Testis (tissue), 3 donors: Measurements from ENCODE around the gene F3. TPM values are rescaled to one million over a fixed set of nuclear protein-coding genes. Genes with fewer than 3 reads are reported as not detected.
"Not testable (repeated sequence)": the region's sequence is repeated elsewhere in the genome, so short reads cannot be mapped to it uniquely, and the experiment has no call there.

ENCODE experiments used
- DNase-seq: peaks from one replicate; pipeline ENCODE4 v3.0.0-alpha.2; 2019
- H3K27ac ChIP-seq, 2 donors: fragments of 200-600 bp; sonication (generic); one replicate each; pipeline ENCODE4 v1.5.1; 2019
- H3K27me3 ChIP-seq: fragments of 200-600 bp; sonication (generic); one replicate; pipeline ENCODE4 v1.5.1; 2019
- H3K36me3 ChIP-seq: fragments of 200-600 bp; sonication (generic); one replicate; pipeline ENCODE4 v1.5.1; 2017; ENCODE audit warnings: low read depth; ENCODE audit errors: missing control alignments
- H3K4me1 ChIP-seq: fragments of 200-600 bp; sonication (generic); one replicate; pipeline ENCODE4 v1.5.1; 2019
- H3K4me3 ChIP-seq, 2 donors: fragments of 200-600 bp; sonication (generic); one replicate each; pipeline ENCODE4 v1.5.1; 2017 to 2019
- H3K9me3 ChIP-seq: fragments of 200-600 bp; sonication (generic); one replicate; pipeline ENCODE4 v1.5.1; 2017
- POLR2A ChIP-seq: fragments of 450-650 bp; IDR thresholded peaks from one replicate; pipeline ENCODE4 v1.6.1; 2017; ENCODE audit warnings: antibody characterized with exemption, mild to moderate bottlenecking, moderate library complexity
- WGBS, 2 donors: methylation state at CpG; one replicate each; pipeline ENCODE4 v1.1.5; 2018; 5-methylcytosine and 5-hydroxymethylcytosine counted together
- intact Hi-C: fragments of 100-400 bp; cut with DNase I; formaldehyde crosslinking; loops from one replicate; pipeline ENCODE4 v1.15.1; 2023; ENCODE audit warnings: low total_unique reads
- polyA plus RNA-seq: library from polyadenylated mRNA; stranded (reverse); fragments of 350-450 nt; fragmentation: Illumina TruSeq; extraction: RNeasy Lipid Tissue Mini Kit (QIAGEN cat#74804); gene quantifications from one replicate; pipeline ENCODE4 v1.2.3, GENCODE V29; 2014; ENCODE audit warnings: low read depth, low replicate concordance; ENCODE audit not compliant: insufficient read depth
- total RNA-seq, 2 donors: library from RNA; depleted of rRNA; stranded (reverse); fragments of >200 nt; gene quantifications; one replicate each; pipeline ENCODE4 v1.2.3, GENCODE V29; 2016
- TF ChIP-seq, protein P1 (sequence below), 3 experiments: fragments of 450-650 bp in 2 of 3; fragments of 200-600 bp in 1 of 3; sonication (generic) in 1 of 3; IDR thresholded peaks; one replicate each; pipeline ENCODE4 v1.5.1; 2016 to 2019; ENCODE audit warnings: antibody characterized with exemption in 3 of 3, mild to moderate bottlenecking in 2 of 3, moderate library complexity in 1 of 3

The F3 gene
- total and polyA plus RNA-seq, 3 donors from 2014 or later = 51.6 to 135 (median 111) TPM

DNA sequence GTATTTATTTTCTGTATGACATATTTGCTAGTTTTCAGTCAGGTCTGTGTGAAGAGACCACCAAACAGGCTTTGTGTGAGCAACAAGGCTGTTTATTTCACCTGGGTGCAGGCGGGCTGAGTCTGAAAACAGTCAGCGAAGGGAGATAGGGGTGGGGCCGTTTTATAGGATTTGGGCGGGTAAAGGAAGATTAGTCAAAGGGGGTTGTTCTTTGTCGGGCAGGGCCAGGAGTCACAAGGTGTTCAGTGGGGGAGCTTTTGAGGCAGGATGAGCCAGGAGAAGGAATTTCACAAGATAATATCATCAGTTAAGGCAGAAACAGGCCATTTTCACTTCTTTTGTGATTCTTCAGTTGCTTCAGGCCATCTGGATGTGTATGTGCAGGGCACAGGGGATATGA lies 24.9 kb upstream of the F3 start:
- H3K4me3 ChIP-seq, H3K27me3 ChIP-seq, H3K36me3 ChIP-seq, H3K9me3 ChIP-seq, H3K27ac ChIP-seq, DNase-seq, H3K4me1 ChIP-seq, intact Hi-C loops: not testable (repeated sequence)
- 80 to 88% methylated on average over 5 of the region's 5 CpGs for WGBS, 2 donors

DNA sequence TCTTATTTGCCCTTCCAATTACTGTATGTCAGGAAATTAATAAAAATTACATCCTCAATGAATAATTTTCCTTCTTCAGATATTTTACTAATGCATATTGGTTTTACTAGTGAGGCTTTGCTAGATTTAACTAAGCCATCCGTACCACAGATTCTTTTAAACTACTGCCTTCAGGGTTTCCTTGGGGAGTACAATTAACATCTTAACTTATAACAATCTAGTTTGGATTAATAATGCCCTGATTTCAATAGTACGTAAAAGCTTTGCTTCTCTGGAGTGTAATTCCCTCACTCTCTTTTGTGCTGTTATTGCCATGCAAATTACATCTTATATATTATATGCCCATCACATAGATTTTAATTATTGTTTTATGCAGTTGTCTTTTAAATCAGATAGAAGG lies 24.3 kb upstream of the F3 start:
- TF ChIP-seq, protein P1, sequence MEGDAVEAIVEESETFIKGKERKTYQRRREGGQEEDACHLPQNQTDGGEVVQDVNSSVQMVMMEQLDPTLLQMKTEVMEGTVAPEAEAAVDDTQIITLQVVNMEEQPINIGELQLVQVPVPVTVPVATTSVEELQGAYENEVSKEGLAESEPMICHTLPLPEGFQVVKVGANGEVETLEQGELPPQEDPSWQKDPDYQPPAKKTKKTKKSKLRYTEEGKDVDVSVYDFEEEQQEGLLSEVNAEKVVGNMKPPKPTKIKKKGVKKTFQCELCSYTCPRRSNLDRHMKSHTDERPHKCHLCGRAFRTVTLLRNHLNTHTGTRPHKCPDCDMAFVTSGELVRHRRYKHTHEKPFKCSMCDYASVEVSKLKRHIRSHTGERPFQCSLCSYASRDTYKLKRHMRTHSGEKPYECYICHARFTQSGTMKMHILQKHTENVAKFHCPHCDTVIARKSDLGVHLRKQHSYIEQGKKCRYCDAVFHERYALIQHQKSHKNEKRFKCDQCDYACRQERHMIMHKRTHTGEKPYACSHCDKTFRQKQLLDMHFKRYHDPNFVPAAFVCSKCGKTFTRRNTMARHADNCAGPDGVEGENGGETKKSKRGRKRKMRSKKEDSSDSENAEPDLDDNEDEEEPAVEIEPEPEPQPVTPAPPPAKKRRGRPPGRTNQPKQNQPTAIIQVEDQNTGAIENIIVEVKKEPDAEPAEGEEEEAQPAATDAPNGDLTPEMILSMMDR (IDR thresholded peaks at IDR 0.05) = no peak
- TF ChIP-seq POLR2A = no peak
- Histone ChIP-seq H3K36me3 (no peaks in the 10 kb centered on the region), H3K27me3 (no peaks in the 10 kb centered on the region), H3K4me1 (no peaks in the 10 kb centered on the region), H3K4me3 (no peak overlapping the region), H3K9me3 (no peaks in the 10 kb centered on the region), H3K27ac (no peak overlapping the region)
- intact Hi-C loops = no loop called here
- WGBS, 2 donors = 97% methylated on average over 2 of the region's 2 CpGs
- no peak for DNase-seq

DNA sequence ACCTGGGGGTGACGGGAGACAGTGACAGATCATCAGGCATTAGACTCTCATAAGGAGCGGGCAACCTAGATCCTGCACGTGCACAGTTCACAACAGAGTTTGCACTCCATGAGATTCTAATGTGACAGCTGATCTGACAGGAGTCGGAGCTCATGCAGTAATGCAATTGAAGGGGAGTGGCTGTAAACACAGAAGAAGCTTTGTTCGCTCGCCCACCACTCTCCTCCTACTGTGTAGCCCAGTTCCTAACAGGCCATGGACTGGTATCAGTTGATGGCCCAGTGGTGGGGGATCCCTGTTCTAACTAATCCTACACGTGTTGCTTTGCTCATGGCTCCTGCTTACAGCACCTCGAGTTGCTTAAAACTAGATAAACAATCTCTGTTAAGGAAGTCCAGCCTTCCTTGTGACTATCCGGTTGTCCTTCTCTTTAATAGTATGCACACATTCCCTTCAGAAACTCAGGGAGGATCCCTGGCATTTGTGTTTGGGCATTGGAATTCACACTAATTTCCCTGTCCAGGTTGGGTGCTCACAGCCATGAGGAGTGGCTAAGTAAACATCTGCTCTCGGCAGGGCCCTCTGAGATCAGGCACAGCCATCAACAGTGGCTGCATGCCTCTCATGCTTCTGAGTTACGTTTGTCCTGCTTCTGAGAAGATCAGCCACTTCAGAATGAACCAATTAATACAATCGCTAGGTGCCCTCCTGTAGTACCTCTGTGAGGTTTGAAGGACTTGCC lies 21.1 kb upstream of the F3 start:
- H3K4me1 ChIP-seq = peaks cover 3% of the 10 kb centered on the region
- TF ChIP-seq, protein P1 (IDR thresholded peaks at IDR 0.05) = no peak
- no peak for TF ChIP-seq POLR2A
- H3K9me3 ChIP-seq = no peaks in the 10 kb centered on the region
- intact Hi-C loops = no loop called here
- H3K36me3 ChIP-seq = no peaks in the 10 kb centered on the region
- H3K27me3 ChIP-seq = no peaks in the 10 kb centered on the region
- WGBS, 2 donors = 82 to 87% methylated on average over 12 of the region's 12 CpGs
- H3K27ac ChIP-seq = no peak overlapping the region
- H3K4me3 ChIP-seq = no peak overlapping the region
- DNase-seq = no peak

DNA sequence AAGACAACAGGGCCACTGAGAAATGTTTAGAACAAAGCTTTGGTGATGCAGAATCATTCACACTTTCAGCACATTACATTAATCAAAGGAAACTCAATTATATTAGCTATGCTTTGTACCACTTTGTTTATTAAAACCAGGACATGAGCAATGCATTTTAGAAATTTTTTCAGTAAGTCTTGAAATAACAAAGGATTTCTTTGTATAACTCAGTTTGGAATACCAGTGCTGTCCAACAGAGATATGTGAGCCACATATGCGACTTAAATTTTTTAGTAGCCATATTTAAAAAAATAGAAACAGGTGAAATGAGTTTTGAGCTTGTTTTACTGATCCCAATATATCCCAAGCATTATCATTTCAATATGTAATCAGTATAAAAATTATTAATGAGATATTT lies 18.8 kb upstream of the F3 start:
- H3K9me3 ChIP-seq = no peaks in the 10 kb centered on the region
- intact Hi-C loops = no loop called here
- H3K27ac ChIP-seq = no peak overlapping the region

DNA sequence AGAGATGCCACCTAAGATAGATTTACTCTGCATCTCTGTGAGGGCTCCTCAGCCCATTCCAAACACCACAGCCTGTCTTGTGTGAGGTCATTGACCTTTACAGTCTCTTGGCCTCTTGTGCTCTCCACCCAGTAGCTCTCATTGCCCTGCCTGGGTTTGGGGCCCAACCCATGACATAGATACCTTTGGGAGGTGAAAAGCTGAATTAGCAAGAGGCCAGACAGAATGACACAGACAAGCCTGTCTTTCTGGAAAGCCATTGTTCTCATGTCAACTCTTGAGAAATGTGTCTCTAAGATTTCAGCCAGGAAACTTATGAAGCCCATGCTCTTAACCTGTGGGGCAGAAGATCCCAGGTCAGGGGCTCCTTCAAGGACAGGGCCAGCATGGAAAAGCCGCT lies 18.4 kb upstream of the F3 start:
- WGBS, 2 donors = 83 to 88% methylated on average over 1 of the region's 1 CpG
- peaks cover 3% of the 10 kb centered on the region for H3K4me1 ChIP-seq
- no peak for TF ChIP-seq POLR2A
- TF ChIP-seq, protein P1 (IDR thresholded peaks at IDR 0.05) = no peak

More for the DNA sequence above, 18.8 kb upstream of the F3 start:
- WGBS, 2 donors = 56 to 58% methylated on average over 1 of the region's 1 CpG
- H3K4me3 ChIP-seq = no peak overlapping the region
- H3K4me1 ChIP-seq = peaks cover 3% of the 10 kb centered on the region
- DNase-seq = no peak
- no peaks in the 10 kb centered on the region for H3K36me3 ChIP-seq
- H3K27me3 ChIP-seq = no peaks in the 10 kb centered on the region
- TF ChIP-seq, protein P1 (IDR thresholded peaks at IDR 0.05) = no peak
- no peak for TF ChIP-seq POLR2A

More for the DNA sequence above, 18.4 kb upstream of the F3 start:
- Histone ChIP-seq H3K9me3 (no peaks in the 10 kb centered on the region), H3K27me3 (no peaks in the 10 kb centered on the region), H3K4me3 (no peak overlapping the region), H3K27ac (no peak overlapping the region), H3K36me3 (no peaks in the 10 kb centered on the region)
- DNase-seq = no peak
- intact Hi-C loops = no loop called here
